Astrocyte (in vitro differentiated cells and primary cell): ENCODE measurements around the gene PLCG1. TPM values are rescaled to one million over a fixed set of nuclear protein-coding genes. Genes with fewer than 3 reads are reported as not detected.

Experiments
- DNase-seq: peaks from one replicate; pipeline ENCODE4 v3.0.0-alpha.2; 2010; ENCODE audit warnings: low read depth
- FAIRE-seq: peaks from 2 replicates; lab custom pipeline; 2011; peaks lifted over from hg19 to GRCh38; lab: Jason Lieb, UNC
- H2AFZ ChIP-seq: 2 replicates; pipeline ENCODE4 v1.6.0; 2012; ENCODE audit warnings: low read depth, low read length, inconsistent platforms
- H3K27ac ChIP-seq: 2 replicates; pipeline ENCODE4 v1.5.1; 2011; ENCODE audit warnings: low read depth, low read length, inconsistent platforms
- H3K27me3 ChIP-seq: 2 replicates; pipeline ENCODE4 v1.6.0; 2011; ENCODE audit warnings: low read length, inconsistent platforms; ENCODE audit not compliant: insufficient read depth
- H3K36me3 ChIP-seq: 2 replicates; pipeline ENCODE4 v1.5.1; 2011; ENCODE audit warnings: low read length, inconsistent platforms; ENCODE audit not compliant: insufficient read depth
- H3K4me1 ChIP-seq: 2 replicates; pipeline ENCODE4 v1.5.1; 2011; ENCODE audit warnings: low read length, inconsistent platforms; ENCODE audit not compliant: insufficient read depth
- H3K4me2 ChIP-seq: 2 replicates; pipeline ENCODE4 v1.6.0; 2012; ENCODE audit warnings: low read length, inconsistent platforms
- H3K4me3 ChIP-seq: 2 replicates; pipeline ENCODE4 v1.5.1; 2011; ENCODE audit warnings: low read depth, mild to moderate bottlenecking, low read length, inconsistent platforms; ENCODE audit not compliant: insufficient read depth
- H3K79me2 ChIP-seq: 2 replicates; pipeline ENCODE4 v1.6.0; 2012; ENCODE audit warnings: mild to moderate bottlenecking, low read length, inconsistent platforms; ENCODE audit not compliant: insufficient read depth
- H3K9ac ChIP-seq: 2 replicates; pipeline ENCODE4 v1.6.0; 2012; ENCODE audit warnings: mild to moderate bottlenecking, low read length, inconsistent platforms
- H3K9me3 ChIP-seq: 2 replicates; pipeline ENCODE4 v1.5.1; 2012; ENCODE audit warnings: low read depth, mild to moderate bottlenecking, low read length, inconsistent platforms; ENCODE audit not compliant: insufficient read depth
- H4K20me1 ChIP-seq: 2 replicates; pipeline ENCODE4 v1.6.0; 2012; ENCODE audit warnings: low read length, inconsistent platforms; ENCODE audit not compliant: insufficient read depth
- H3K27ac Mint-ChIP-seq: one replicate; pipeline ENCODE4 v1.8.0; 2021; ENCODE audit warnings: mild to moderate bottlenecking, mixed read lengths; ENCODE audit not compliant: unreplicated experiment
- H3K27me3 Mint-ChIP-seq: one replicate; pipeline ENCODE4 v1.8.0; 2021; ENCODE audit warnings: low read depth, mixed read lengths; ENCODE audit not compliant: unreplicated experiment
- H3K36me3 Mint-ChIP-seq: one replicate; pipeline ENCODE4 v1.8.0; 2021; ENCODE audit warnings: low read depth, mixed read lengths; ENCODE audit not compliant: unreplicated experiment
- H3K4me1 Mint-ChIP-seq: one replicate; pipeline ENCODE4 v1.8.0; 2021; ENCODE audit warnings: low read depth, mixed read lengths; ENCODE audit not compliant: unreplicated experiment
- H3K4me3 Mint-ChIP-seq: one replicate; pipeline ENCODE4 v1.8.0; 2021; ENCODE audit warnings: mild to moderate bottlenecking, moderate library complexity, mixed read lengths; ENCODE audit not compliant: unreplicated experiment
- H3K9me3 Mint-ChIP-seq: one replicate; pipeline ENCODE4 v1.8.0; 2021; ENCODE audit warnings: mild to moderate bottlenecking, mixed read lengths; ENCODE audit not compliant: unreplicated experiment
- CTCF ChIP-seq: IDR thresholded peaks from 2 replicates; pipeline ENCODE4 v1.5.1; 2011; ENCODE audit warnings: low read depth, mild to moderate bottlenecking, inconsistent platforms, low read length, moderate library complexity; ENCODE audit not compliant: insufficient read depth
- EZH2 ChIP-seq: IDR thresholded peaks from 2 replicates; pipeline ENCODE4 v1.6.1; 2012; ENCODE audit warnings: mild to moderate bottlenecking, low read length, inconsistent platforms; ENCODE audit not compliant: insufficient read depth
- total RNA-seq: library from RNA; stranded (reverse); gene quantifications from 2 replicates; pipeline ENCODE4 v1.2.1, GENCODE V29; 2021

PLCG1 gene
- total RNA-seq, 1 donor from 2014 or later = 129 TPM

GRCh38 chr20:41145821-41146620 lies 8.7 kb downstream of the PLCG1 start:
- Mint-ChIP-seq H3K9me3 (peaks cover 3% of the 10 kb centered on the region), H3K27ac (no peak overlapping the region), H3K27me3 (no peaks in the 10 kb centered on the region), H3K4me1 (peaks cover 34% of the 10 kb centered on the region), H3K4me3 (peak overlapping the region; percentile 1), H3K36me3 (peaks cover 8% of the 10 kb centered on the region)
- Histone ChIP-seq H3K4me1 (peaks cover 17% of the 10 kb centered on the region), H4K20me1 (peaks cover 100% of the 10 kb centered on the region), H3K27ac (no peak overlapping the region), H3K27me3 (no peaks in the 10 kb centered on the region), H3K4me2 (no peak overlapping the region), H3K36me3 (no peaks in the 10 kb centered on the region), H3K79me2 (peaks cover 100% of the 10 kb centered on the region), H2AFZ (no peak overlapping the region), H3K9me3 (no peaks in the 10 kb centered on the region), H3K4me3 (no peak overlapping the region), H3K9ac (no peak overlapping the region)
- no peak for DNase-seq
- FAIRE-seq = no peak
- no peak for TF ChIP-seq CTCF

- Histone ChIP-seq H3K79me2 (peaks cover 100% of the 10 kb centered on the region), H3K4me1 (peaks cover 11% of the 10 kb centered on the region), H3K27ac (no peak overlapping the region), H2AFZ (no peak overlapping the region), H3K9ac (no peak overlapping the region), H3K27me3 (no peaks in the 10 kb centered on the region), H3K9me3 (no peaks in the 10 kb centered on the region), H3K4me3 (no peak overlapping the region), H3K4me2 (no peak overlapping the region), H4K20me1 (peaks cover 100% of the 10 kb centered on the region), H3K36me3 (no peaks in the 10 kb centered on the region)
- Mint-ChIP-seq H3K4me1 (peaks cover 29% of the 10 kb centered on the region), H3K27ac (no peak overlapping the region), H3K36me3 (peaks cover 8% of the 10 kb centered on the region), H3K27me3 (no peaks in the 10 kb centered on the region), H3K9me3 (peaks cover 3% of the 10 kb centered on the region), H3K4me3 (no peak overlapping the region)
- TF ChIP-seq EZH2 = no peak
- TF ChIP-seq CTCF = no peak
- DNase-seq (no peak), FAIRE-seq (no peak)
Measured at GRCh38 chr20:41147767-41148191, 10.4 kb downstream of the PLCG1 start.

- H3K9me3 ChIP-seq = no peaks in the 10 kb centered on the region
- H3K4me1 ChIP-seq = peaks cover 11% of the 10 kb centered on the region
- no peak for TF ChIP-seq CTCF
- no peak for TF ChIP-seq EZH2
- no peaks in the 10 kb centered on the region for H3K36me3 ChIP-seq
- H3K4me2 ChIP-seq = no peak overlapping the region
- no peaks in the 10 kb centered on the region for H3K27me3 ChIP-seq
- Mint-ChIP-seq H3K27me3 (no peaks in the 10 kb centered on the region), H3K36me3 (peaks cover 8% of the 10 kb centered on the region), H3K4me3 (no peak overlapping the region), H3K9me3 (peaks cover 3% of the 10 kb centered on the region), H3K4me1 (peaks cover 18% of the 10 kb centered on the region), H3K27ac (no peak overlapping the region)
- FAIRE-seq (no peak), DNase-seq (no peak)
- no peak overlapping the region for H3K4me3 ChIP-seq
- H3K79me2 ChIP-seq = peaks cover 100% of the 10 kb centered on the region
- no peak overlapping the region for H2AFZ ChIP-seq
- H3K27ac ChIP-seq = no peak overlapping the region
- H4K20me1 ChIP-seq = peaks cover 100% of the 10 kb centered on the region
- H3K9ac ChIP-seq = no peak overlapping the region
Measured at GRCh38 chr20:41148942-41149341, 11.6 kb downstream of the PLCG1 start.
